HG03060 (cell line): Measurements from ENCODE around the gene AMFR.

ENCODE experiments used
- ATAC-seq: cut with Tn5 transposase; IDR thresholded peaks from one replicate; pipeline ENCODE4 v1.9.1; 2021; ENCODE audit warnings: low read depth, moderate number of reproducible peaks; ENCODE audit not compliant: unreplicated experiment

Gene AMFR

GRCh38 chr16:56425439-56425832, at the start of gene AMFR:
TSS of gene AMFR (minus strand) at chr16:56425545. CDS start at chr16:56425327, 218 bp downstream.
- ATAC-seq, result peak; percentile 28

- no peak for ATAC-seq
Observed at GRCh38 chr16:56470666-56471065, 45.3 kb upstream of the AMFR start.

GRCh38 chr16:56470232-56470631, 44.9 kb upstream of the AMFR start:
- no peak for ATAC-seq

GRCh38 chr16:56469748-56470147, 44.4 kb upstream of the AMFR start:
- ATAC-seq, result no peak

- ATAC-seq, result no peak
Observed at GRCh38 chr16:56468800-56469199, 43.5 kb upstream of the AMFR start.

GRCh38 chr16:56466344-56466743, 41.0 kb upstream of the AMFR start:
- ATAC-seq, result no peak

GRCh38 chr16:56463153-56463552, 37.8 kb upstream of the AMFR start:
- no peak for ATAC-seq

- no peak for ATAC-seq
Observed at GRCh38 chr16:56462064-56462796, 36.9 kb upstream of the AMFR start.

- no peak for ATAC-seq
Observed at GRCh38 chr16:56460101-56460500, 34.8 kb upstream of the AMFR start.

- ATAC-seq, result no peak
Observed at GRCh38 chr16:56457927-56458470, 32.7 kb upstream of the AMFR start.

- ATAC-seq, result peak; percentile 19
Observed at GRCh38 chr16:56451753-56452689, 26.7 kb upstream of the AMFR start.

- ATAC-seq, result peak; percentile 94
Observed at GRCh38 chr16:56450986-56451752, 25.8 kb upstream of the AMFR start, which contains the start of the genes NUDT21 and OGFOD1. TSS of gene NUDT21 (minus strand) at chr16:56451332. CDS start at chr16:56451202, 130 bp downstream. TSS of gene OGFOD1 (plus strand) at chr16:56451554. CDS start at chr16:56451613, 59 bp downstream.

GRCh38 chr16:56450275-56450985, 25.1 kb upstream of the AMFR start:
- ATAC-seq, result no peak

GRCh38 chr16:56448005-56448404, 22.7 kb upstream of the AMFR start:
- ATAC-seq, result no peak

GRCh38 chr16:56447286-56447685, 21.9 kb upstream of the AMFR start:
- ATAC-seq, result no peak

GRCh38 chr16:56438038-56438437, 12.7 kb upstream of the AMFR start:
- no peak for ATAC-seq

GRCh38 chr16:56436258-56436657, 10.9 kb upstream of the AMFR start:
- no peak for ATAC-seq

GRCh38 chr16:56428091-56428490, 2.7 kb upstream of the AMFR start:
- no peak for ATAC-seq

- ATAC-seq, result no peak
Observed at GRCh38 chr16:56426585-56426984, 1.2 kb upstream of the AMFR start.
